Thoracic aorta (tissue), 2 donors: Measurements from ENCODE around the gene CUEDC2. TPM values are rescaled to one million over a fixed set of nuclear protein-coding genes. Genes with fewer than 3 reads are reported as not detected.

Source experiments
- ATAC-seq: fragments of 150-250 bp; one replicate; pipeline ENCODE4 v1.8.0; 2017; ENCODE audit warnings: low read depth; ENCODE audit not compliant: insufficient number of reproducible peaks, low FRiP score
- DNase-seq: peaks from one replicate; pipeline ENCODE4 v3.0.0-alpha.2; 2020; ENCODE audit warnings: low spot score
- H3K27ac ChIP-seq, 2 donors: fragments of 200-600 bp; sonication (generic); 1 replicate in 1 of 2; 2 replicates in 1 of 2; pipeline ENCODE4 v1.5.1; 2016; ENCODE audit warnings: mild to moderate bottlenecking in 2 of 2, moderate library complexity in 2 of 2
- H3K27me3 ChIP-seq: fragments of 200-600 bp; sonication (generic); replicated peaks from 2 replicates; pipeline ENCODE4 v1.6.0; 2016; ENCODE audit warnings: mild to moderate bottlenecking; ENCODE audit not compliant: insufficient read depth
- H3K36me3 ChIP-seq: fragments of 200-600 bp; sonication (generic); one replicate; pipeline ENCODE4 v1.5.1; 2016
- H3K4me1 ChIP-seq, 2 donors: fragments of 200-600 bp; sonication (generic); 1 replicate in 1 of 2; 2 replicates in 1 of 2; pipeline versions ENCODE4 v1.5.1 to v1.6.0; 2016; ENCODE audit warnings: low read depth in 2 of 2, mild to moderate bottlenecking in 1 of 2; ENCODE audit not compliant: control insufficient read depth in 1 of 2
- H3K4me3 ChIP-seq: fragments of 200-600 bp; sonication (generic); 2 replicates; pipeline ENCODE4 v1.5.1; 2016; ENCODE audit warnings: mild to moderate bottlenecking
- H3K9me3 ChIP-seq: fragments of 200-600 bp; sonication (generic); 2 replicates; pipeline ENCODE4 v1.5.1; 2016
- total RNA-seq, 2 donors: library from RNA; depleted of rRNA; stranded (reverse); fragments of >200 nt; gene quantifications; one replicate each; pipeline versions ENCODE4 v1.1.0 to v1.2.3, GENCODE V29; 2016
- TF ChIP-seq, protein P1 (sequence below): fragments of 200-600 bp; sonication (generic); IDR thresholded peaks from one replicate; pipeline ENCODE4 v1.5.1; 2019; ENCODE audit warnings: antibody characterized with exemption

The CUEDC2 gene
- total RNA-seq, 2 donors from 2014 or later = 40.8 to 53.2 TPM

DNA sequence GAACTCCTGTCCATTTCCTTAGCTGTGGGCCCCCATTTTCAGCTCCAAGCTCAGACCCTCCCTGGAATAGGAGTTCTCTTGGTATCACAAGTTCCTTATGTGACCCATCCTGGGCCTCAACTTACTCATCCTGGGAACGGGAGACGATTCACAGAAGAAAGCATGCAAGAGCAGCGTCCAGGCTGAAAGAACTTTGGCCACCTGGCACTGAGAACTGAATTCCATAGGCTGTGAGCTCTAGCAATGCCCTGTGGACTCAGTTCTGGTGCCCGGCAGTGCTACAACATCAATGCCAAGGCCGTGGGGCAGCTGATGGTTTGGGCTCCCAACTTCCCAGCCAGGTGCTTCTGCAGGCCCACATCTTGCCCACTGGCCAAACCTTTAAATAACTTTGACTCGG lies 3.9 kb upstream of the CUEDC2 start:
- Histone ChIP-seq H3K9me3 (no peaks in the 10 kb centered on the region), H3K4me3 (peak overlapping the region; percentile 62), H3K36me3 (no peaks in the 10 kb centered on the region), H3K4me1 (peaks cover 15 to 26% of the 10 kb centered on the region in 2 donors), H3K27ac (no peak overlapping the region), H3K27me3 (no peaks in the 10 kb centered on the region)
- no peak for ATAC-seq
- TF ChIP-seq, protein P1, sequence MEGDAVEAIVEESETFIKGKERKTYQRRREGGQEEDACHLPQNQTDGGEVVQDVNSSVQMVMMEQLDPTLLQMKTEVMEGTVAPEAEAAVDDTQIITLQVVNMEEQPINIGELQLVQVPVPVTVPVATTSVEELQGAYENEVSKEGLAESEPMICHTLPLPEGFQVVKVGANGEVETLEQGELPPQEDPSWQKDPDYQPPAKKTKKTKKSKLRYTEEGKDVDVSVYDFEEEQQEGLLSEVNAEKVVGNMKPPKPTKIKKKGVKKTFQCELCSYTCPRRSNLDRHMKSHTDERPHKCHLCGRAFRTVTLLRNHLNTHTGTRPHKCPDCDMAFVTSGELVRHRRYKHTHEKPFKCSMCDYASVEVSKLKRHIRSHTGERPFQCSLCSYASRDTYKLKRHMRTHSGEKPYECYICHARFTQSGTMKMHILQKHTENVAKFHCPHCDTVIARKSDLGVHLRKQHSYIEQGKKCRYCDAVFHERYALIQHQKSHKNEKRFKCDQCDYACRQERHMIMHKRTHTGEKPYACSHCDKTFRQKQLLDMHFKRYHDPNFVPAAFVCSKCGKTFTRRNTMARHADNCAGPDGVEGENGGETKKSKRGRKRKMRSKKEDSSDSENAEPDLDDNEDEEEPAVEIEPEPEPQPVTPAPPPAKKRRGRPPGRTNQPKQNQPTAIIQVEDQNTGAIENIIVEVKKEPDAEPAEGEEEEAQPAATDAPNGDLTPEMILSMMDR = no peak
- no peak for DNase-seq

GRCh38 chr10:102435529-102436233 lies 3.3 kb upstream of the CUEDC2 start:
- Histone ChIP-seq H3K4me3 (peak overlapping the region; percentile 62), H3K27ac (peak overlapping the region in 1 of 2 donors; percentile 37), H3K27me3 (no peaks in the 10 kb centered on the region), H3K4me1 (peaks cover 16 to 29% of the 10 kb centered on the region in 2 donors), H3K36me3 (no peaks in the 10 kb centered on the region), H3K9me3 (no peaks in the 10 kb centered on the region)
- ATAC-seq (no peak), DNase-seq (no peak)
- TF ChIP-seq, protein P1 = no peak

GRCh38 chr10:102435133-102435497 lies 2.7 kb upstream of the CUEDC2 start:
- Histone ChIP-seq H3K27ac (peak overlapping the region in 1 of 2 donors; percentile 37), H3K9me3 (no peaks in the 10 kb centered on the region), H3K4me3 (peak overlapping the region; percentile 62), H3K36me3 (no peaks in the 10 kb centered on the region), H3K4me1 (peaks cover 16 to 29% of the 10 kb centered on the region in 2 donors), H3K27me3 (no peaks in the 10 kb centered on the region)
- ATAC-seq (no peak), DNase-seq (no peak)
- TF ChIP-seq, protein P1 = no peak

DNA sequence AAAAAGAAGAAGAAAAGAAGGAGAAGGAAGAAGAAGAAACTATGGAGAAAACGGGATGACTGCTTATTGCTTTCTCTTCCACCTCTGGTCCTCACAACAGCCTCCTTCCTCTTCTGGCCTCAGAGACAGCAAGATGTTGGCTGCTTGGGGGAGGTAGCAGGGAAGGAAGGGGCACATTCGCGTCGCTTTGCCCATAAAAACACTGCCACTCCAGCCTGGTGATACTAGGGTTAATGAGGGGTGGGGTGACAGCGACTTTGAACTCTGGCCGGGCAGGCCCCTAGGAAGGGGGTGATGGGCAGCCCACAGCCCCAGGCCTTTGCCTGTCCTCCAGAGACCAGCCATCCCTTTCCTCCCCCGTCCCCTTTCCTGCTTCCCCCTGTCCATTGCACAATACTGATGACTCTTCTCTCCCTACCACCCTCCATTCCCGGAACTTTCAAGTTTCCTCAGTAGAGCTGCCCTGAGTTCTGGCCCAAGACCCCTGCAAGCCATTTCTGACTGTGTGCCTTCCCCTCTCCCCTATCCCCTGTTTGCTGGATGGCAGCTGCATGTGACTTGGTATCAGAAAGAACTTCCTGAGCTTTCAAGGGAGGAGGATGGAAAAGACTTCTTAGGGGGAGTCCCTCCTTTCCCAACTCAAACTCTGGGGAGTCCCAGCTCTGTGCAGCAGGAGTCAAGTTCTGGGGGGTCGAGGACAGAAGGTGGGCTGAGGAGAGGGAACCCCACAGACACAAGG lies 2.2 kb upstream of the CUEDC2 start:
- H3K9me3 ChIP-seq = no peaks in the 10 kb centered on the region
- H3K4me3 ChIP-seq = peak overlapping the region; percentile 62
- H3K27ac ChIP-seq = peak overlapping the region in 1 of 2 donors; percentile 37
- peaks cover 16 to 29% of the 10 kb centered on the region in 2 donors for H3K4me1 ChIP-seq
- TF ChIP-seq, protein P1 = no peak
- H3K27me3 ChIP-seq = no peaks in the 10 kb centered on the region
- DNase-seq = no peak
- no peaks in the 10 kb centered on the region for H3K36me3 ChIP-seq
- ATAC-seq = no peak

DNA sequence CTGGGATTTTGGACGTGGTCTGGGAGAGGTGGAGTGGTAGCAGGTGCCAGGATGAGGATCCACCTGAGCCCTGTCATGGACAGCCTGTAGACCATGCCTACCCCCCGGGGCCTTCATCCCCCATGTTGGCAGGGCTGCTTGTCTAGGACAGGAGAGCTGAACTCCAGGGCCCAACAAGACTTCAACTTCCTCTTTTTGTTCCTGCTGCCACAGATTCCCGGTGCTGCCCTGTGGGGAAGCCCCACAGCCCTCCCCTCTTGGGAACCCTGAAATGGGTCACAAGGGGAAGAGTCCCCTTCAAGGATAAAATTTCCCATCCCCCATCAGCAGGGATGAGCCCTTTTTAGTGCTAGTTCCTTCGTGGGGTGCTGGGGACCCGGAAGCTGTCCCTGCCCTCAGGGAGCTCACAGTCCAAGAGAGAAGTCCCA lies 1.3 kb upstream of the CUEDC2 start:
- Histone ChIP-seq H3K27me3 (no peaks in the 10 kb centered on the region), H3K4me3 (no peak overlapping the region), H3K27ac (no peak overlapping the region), H3K9me3 (no peaks in the 10 kb centered on the region), H3K4me1 (peaks cover 16 to 29% of the 10 kb centered on the region in 2 donors), H3K36me3 (no peaks in the 10 kb centered on the region)
- ATAC-seq (no peak), DNase-seq (no peak)
- TF ChIP-seq, protein P1 = no peak
